HepG2 (cell line): Measurements from ENCODE around the gene MROH2A. TPM values are rescaled to one million over a fixed set of nuclear protein-coding genes. Genes with fewer than 3 reads are reported as not detected.

ENCODE experiments used
- AKAP8 ChIP-seq: sonication (generic); formaldehyde crosslinking; IDR thresholded peaks from 2 replicates; pipeline ENCODE4 v1.5.1; 2020; ENCODE audit warnings: mild to moderate bottlenecking, missing genetic modification reagents
- MIXL1 ChIP-seq: IDR thresholded peaks from 2 replicates; pipeline ENCODE4 v1.6.1; 2016
- NCOA2 ChIP-seq: sonication (generic); formaldehyde crosslinking; IDR thresholded peaks from 2 replicates; pipeline ENCODE4 v1.8.0; 2022; ENCODE audit warnings: inconsistent platforms
- PITX1 ChIP-seq: sonication (generic); formaldehyde crosslinking; IDR thresholded peaks from 2 replicates; pipeline ENCODE4 v1.5.1; 2020; ENCODE audit warnings: mild to moderate bottlenecking, missing genetic modification reagents
- TCF7 ChIP-seq: sonication (generic); IDR thresholded peaks from 2 replicates; pipeline ENCODE4 v1.6.1; 2016; ENCODE audit warnings: antibody characterized with exemption, low read depth
- ZHX1 ChIP-seq: sonication (generic); formaldehyde crosslinking; IDR thresholded peaks from 2 replicates; pipeline ENCODE4 v1.8.1; 2022; ENCODE audit warnings: low read depth, mild to moderate bottlenecking, missing genetic modification reagents
- ZNF136 ChIP-seq: sonication (generic); formaldehyde crosslinking; IDR thresholded peaks from 2 replicates; pipeline ENCODE4 v1.8.1; 2022; ENCODE audit warnings: low read depth, mild to moderate bottlenecking, moderate library complexity, missing genetic modification reagents
- ZNF24 ChIP-seq: fragments of 450-650 bp; IDR thresholded peaks from 2 replicates; pipeline ENCODE4 v1.6.1; 2017; ENCODE audit warnings: antibody characterized with exemption, mild to moderate bottlenecking
- ZNF407 ChIP-seq: sonication (generic); formaldehyde crosslinking; IDR thresholded peaks from one replicate; pipeline ENCODE4 v1.5.1; 2020; ENCODE audit warnings: mild to moderate bottlenecking, missing genetic modification reagents; ENCODE audit errors: not compliant biosample characterization
- ZNF772 ChIP-seq: sonication (generic); formaldehyde crosslinking; IDR thresholded peaks from 2 replicates; pipeline ENCODE4 v1.5.0; 2020; ENCODE audit warnings: mild to moderate bottlenecking, missing genetic modification reagents
- polyA plus RNA-seq, 8 experiments: library from polyadenylated mRNA; depleted of rRNA in 3 of 8; stranded (reverse) in 7 of 8; unstranded in 1 of 8; fragments of >200 nt; fragmentation: Illumina TruSeq in 4 of 8; extraction: Trizol in 4 of 8; gene quantifications; 2 replicates each; pipeline versions ENCODE4 v1.2.1 to v1.2.3, GENCODE V29; 2011 to 2016; ENCODE audit warnings: low read depth in 4 of 8, missing spikeins in 1 of 8, mixed read lengths in 1 of 8; ENCODE audit not compliant: insufficient read depth in 1 of 8
- total RNA-seq, 5 experiments: library from RNA; depleted of rRNA; stranded (reverse); fragments of >200 nt; fragmentation: Illumina TruSeq; extraction: Trizol; gene quantifications; 2 replicates each; pipeline ENCODE4 v1.2.3, GENCODE V29; 2016; ENCODE audit warnings: low read depth in 1 of 5
- TF ChIP-seq, protein P1 (sequence below): sonication (generic); formaldehyde crosslinking; IDR thresholded peaks from 2 replicates; pipeline ENCODE4 v1.5.1; 2020; ENCODE audit warnings: mild to moderate bottlenecking, missing genetic modification reagents, borderline replicate concordance

Gene MROH2A
- total and polyA plus RNA-seq, 2 of the 13 experiments (the other 11 are each of a cell fraction or from before 2014, with no cell fraction given), result 0.03 to 0.04 TPM

GRCh38 chr2:233758849-233759248 lies 19.3 kb upstream of the MROH2A start (continued):
- TF ChIP-seq ZNF772 (CRISPR knock-in tag), result no peak
- no peak for TF ChIP-seq ZHX1 (CRISPR knock-in tag)
- TF ChIP-seq AKAP8, result no peak
- no peak for TF ChIP-seq ZNF136 (CRISPR knock-in tag)
- no peak for TF ChIP-seq ZNF407 (CRISPR knock-in tag)
- no peak for TF ChIP-seq ZNF24
- TF ChIP-seq TCF7, result no peak
- TF ChIP-seq NCOA2 (CRISPR knock-in tag), result no peak
- peak; percentile 65 for TF ChIP-seq MIXL1 (CRISPR knock-in tag)
- TF ChIP-seq, protein P1, sequence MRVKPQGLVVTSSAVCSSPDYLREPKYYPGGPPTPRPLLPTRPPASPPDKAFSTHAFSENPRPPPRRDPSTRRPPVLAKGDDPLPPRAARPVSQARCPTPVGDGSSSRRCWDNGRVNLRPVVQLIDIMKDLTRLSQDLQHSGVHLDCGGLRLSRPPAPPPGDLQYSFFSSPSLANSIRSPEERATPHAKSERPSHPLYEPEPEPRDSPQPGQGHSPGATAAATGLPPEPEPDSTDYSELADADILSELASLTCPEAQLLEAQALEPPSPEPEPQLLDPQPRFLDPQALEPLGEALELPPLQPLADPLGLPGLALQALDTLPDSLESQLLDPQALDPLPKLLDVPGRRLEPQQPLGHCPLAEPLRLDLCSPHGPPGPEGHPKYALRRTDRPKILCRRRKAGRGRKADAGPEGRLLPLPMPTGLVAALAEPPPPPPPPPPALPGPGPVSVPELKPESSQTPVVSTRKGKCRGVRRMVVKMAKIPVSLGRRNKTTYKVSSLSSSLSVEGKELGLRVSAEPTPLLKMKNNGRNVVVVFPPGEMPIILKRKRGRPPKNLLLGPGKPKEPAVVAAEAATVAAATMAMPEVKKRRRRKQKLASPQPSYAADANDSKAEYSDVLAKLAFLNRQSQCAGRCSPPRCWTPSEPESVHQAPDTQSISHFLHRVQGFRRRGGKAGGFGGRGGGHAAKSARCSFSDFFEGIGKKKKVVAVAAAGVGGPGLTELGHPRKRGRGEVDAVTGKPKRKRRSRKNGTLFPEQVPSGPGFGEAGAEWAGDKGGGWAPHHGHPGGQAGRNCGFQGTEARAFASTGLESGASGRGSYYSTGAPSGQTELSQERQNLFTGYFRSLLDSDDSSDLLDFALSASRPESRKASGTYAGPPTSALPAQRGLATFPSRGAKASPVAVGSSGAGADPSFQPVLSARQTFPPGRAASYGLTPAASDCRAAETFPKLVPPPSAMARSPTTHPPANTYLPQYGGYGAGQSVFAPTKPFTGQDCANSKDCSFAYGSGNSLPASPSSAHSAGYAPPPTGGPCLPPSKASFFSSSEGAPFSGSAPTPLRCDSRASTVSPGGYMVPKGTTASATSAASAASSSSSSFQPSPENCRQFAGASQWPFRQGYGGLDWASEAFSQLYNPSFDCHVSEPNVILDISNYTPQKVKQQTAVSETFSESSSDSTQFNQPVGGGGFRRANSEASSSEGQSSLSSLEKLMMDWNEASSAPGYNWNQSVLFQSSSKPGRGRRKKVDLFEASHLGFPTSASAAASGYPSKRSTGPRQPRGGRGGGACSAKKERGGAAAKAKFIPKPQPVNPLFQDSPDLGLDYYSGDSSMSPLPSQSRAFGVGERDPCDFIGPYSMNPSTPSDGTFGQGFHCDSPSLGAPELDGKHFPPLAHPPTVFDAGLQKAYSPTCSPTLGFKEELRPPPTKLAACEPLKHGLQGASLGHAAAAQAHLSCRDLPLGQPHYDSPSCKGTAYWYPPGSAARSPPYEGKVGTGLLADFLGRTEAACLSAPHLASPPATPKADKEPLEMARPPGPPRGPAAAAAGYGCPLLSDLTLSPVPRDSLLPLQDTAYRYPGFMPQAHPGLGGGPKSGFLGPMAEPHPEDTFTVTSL (CRISPR knock-in tag), result peak; percentile 76; the same call in 1 of the 2 replicates
- TF ChIP-seq PITX1, result no peak
